Kidney (tissue), 14 donors: Measurements from ENCODE around the gene DBP. TPM values are rescaled to one million over a fixed set of nuclear protein-coding genes. Genes with fewer than 3 reads are reported as not detected.

Experiments
- DNase-seq, 5 donors: peaks; one replicate each; pipeline ENCODE4 v3.0.0-alpha.2; 2013 to 2020
- FAIRE-seq: peaks from 2 replicates; lab custom pipeline; 2012; peaks lifted over from hg19 to GRCh38; lab: Jason Lieb, UNC
- H3K27ac ChIP-seq, 2 donors: one replicate each; pipeline ENCODE4 v1.7.0; 2013; ENCODE audit warnings: low read depth in 2 of 2, low read length in 2 of 2, inconsistent platforms in 1 of 2
- H3K27me3 ChIP-seq: one replicate; pipeline ENCODE4 v1.7.1; 2013; ENCODE audit warnings: low read length, inconsistent platforms; ENCODE audit not compliant: control insufficient read depth, insufficient read depth
- H3K36me3 ChIP-seq, 3 donors: one replicate each; pipeline versions ENCODE4 v1.7.0 to v1.7.1; 2013; ENCODE audit warnings: low read length in 3 of 3, control low read depth in 1 of 3, inconsistent platforms in 1 of 3; ENCODE audit not compliant: insufficient read depth in 3 of 3, control insufficient read depth in 2 of 3
- H3K4me1 ChIP-seq, 3 donors: one replicate each; pipeline versions ENCODE4 v1.7.0 to v1.7.1; 2013; ENCODE audit warnings: low read length in 3 of 3, inconsistent platforms in 1 of 3, low read depth in 1 of 3; ENCODE audit not compliant: control insufficient read depth in 2 of 3, insufficient read depth in 2 of 3
- H3K4me3 ChIP-seq, 3 donors: one replicate each; pipeline versions ENCODE4 v1.7.0 to v1.8.1; 2013; ENCODE audit warnings: low read length in 3 of 3, control low read depth in 1 of 3, inconsistent platforms in 1 of 3
- H3K9ac ChIP-seq, 3 donors: one replicate each; pipeline versions ENCODE4 v1.7.0 to v1.7.1; 2013; ENCODE audit warnings: low read length in 3 of 3, control low read depth in 1 of 3, inconsistent platforms in 1 of 3
- H3K9me3 ChIP-seq, 3 donors: one replicate each; pipeline versions ENCODE4 v1.7.0 to v1.7.1; 2013; ENCODE audit warnings: low read length in 3 of 3, control low read depth in 1 of 3, inconsistent platforms in 1 of 3; ENCODE audit not compliant: control insufficient read depth in 2 of 3, insufficient read depth in 1 of 3
- intact Hi-C: fragments of 100-400 bp; cut with DNase I; formaldehyde crosslinking; loops from one replicate; pipeline ENCODE4 v1.11.1; 2022
- polyA plus RNA-seq: library from polyadenylated mRNA; stranded (reverse); fragments of 350-450 nt; fragmentation: Illumina TruSeq; extraction: RNeasy Lipid Tissue Mini Kit (QIAGEN cat#74804); gene quantifications from one replicate; pipeline ENCODE4 v1.2.3, GENCODE V29; 2014; ENCODE audit warnings: low read depth, low replicate concordance; ENCODE audit not compliant: insufficient read depth
- total RNA-seq: library from RNA; stranded (reverse); fragmentation: NEBNext Ultra II Directional; extraction: Animal tissue kit (Norgen Biotek cat#: 25700); gene quantifications from one replicate; pipeline ENCODE4 v1.2.1, GENCODE V29; 2021
- TF ChIP-seq, protein P1 (sequence below): IDR thresholded peaks from 3 replicates; pipeline ENCODE4 v1.5.1; 2012; ENCODE audit warnings: mild to moderate bottlenecking, moderate library complexity, borderline replicate concordance; ENCODE audit not compliant: insufficient read depth; ENCODE audit errors: extremely low read depth
- donor health status: control.
- donor health status: control.
- donor health status: control.
- donor health status: control.
- donor health status: control.
- donor health status: DM: yes; HTN: yes; CAD: no.
- donor health status: Normal renal cell carcinoma (clear cell type).

Gene DBP
- total and polyA plus RNA-seq, 2 donors from 2014 or later: 14.5 to 20.4 TPM

GRCh38 chr19:48676487-48676886, 39.3 kb upstream of the DBP start:
- Histone ChIP-seq H3K4me3 (no peak overlapping the region), H3K4me1 (peaks cover 0 to 4% (median 2%) of the 10 kb centered on the region in 3 donors), H3K36me3 (no peaks in the 10 kb centered on the region), H3K27me3 (no peaks in the 10 kb centered on the region), H3K9me3 (no peaks in the 10 kb centered on the region), H3K27ac (no peak overlapping the region), H3K9ac (no peak overlapping the region)
- no peak for FAIRE-seq
- TF ChIP-seq, protein P1, sequence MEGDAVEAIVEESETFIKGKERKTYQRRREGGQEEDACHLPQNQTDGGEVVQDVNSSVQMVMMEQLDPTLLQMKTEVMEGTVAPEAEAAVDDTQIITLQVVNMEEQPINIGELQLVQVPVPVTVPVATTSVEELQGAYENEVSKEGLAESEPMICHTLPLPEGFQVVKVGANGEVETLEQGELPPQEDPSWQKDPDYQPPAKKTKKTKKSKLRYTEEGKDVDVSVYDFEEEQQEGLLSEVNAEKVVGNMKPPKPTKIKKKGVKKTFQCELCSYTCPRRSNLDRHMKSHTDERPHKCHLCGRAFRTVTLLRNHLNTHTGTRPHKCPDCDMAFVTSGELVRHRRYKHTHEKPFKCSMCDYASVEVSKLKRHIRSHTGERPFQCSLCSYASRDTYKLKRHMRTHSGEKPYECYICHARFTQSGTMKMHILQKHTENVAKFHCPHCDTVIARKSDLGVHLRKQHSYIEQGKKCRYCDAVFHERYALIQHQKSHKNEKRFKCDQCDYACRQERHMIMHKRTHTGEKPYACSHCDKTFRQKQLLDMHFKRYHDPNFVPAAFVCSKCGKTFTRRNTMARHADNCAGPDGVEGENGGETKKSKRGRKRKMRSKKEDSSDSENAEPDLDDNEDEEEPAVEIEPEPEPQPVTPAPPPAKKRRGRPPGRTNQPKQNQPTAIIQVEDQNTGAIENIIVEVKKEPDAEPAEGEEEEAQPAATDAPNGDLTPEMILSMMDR: no peak
- no peak for DNase-seq
- intact Hi-C loops: no loop called here

DNA sequence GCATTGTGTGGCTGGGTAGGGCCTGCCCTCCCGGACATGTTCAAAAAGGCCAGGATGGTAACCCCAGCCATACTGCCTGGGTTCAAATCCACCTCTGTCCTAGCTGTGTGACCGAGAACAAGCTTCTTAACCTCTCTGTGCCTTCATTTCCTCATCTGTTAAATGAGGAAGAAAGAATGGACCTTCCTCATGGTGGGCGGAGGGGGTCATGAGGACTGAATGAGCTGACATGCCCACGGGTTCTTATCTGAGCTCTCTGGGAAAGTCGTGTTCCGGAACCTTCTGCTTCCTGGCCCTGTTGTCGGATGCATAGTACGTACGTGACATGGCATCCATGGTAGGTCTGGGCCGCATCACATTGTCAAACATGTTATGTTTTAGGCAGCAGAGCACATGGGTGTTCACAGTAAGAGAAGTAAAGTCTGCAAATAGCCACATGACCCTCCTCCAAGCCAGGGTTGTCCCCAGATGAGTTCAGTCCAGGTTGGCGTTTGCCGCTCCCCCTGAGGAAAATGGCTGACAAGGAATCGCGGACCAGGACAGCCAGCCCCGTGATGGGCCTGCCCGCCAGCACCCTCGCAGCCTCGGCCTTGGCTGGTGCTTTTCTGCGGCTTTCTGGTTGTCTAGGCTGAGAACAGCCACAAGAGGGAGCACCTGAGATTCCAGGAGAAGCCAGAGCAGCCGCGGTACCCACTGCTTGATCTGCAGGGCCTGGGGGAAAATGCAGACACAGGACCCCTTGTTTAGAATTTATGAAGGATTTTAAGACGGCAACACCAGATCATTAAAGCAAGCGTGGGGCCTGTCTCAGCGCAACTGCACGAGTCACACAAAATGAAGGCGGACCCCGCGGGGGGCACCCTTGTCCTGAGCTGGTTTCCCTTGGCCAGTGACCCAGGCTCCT, 38.0 kb upstream of the DBP start:
- Histone ChIP-seq H3K27me3 (no peaks in the 10 kb centered on the region), H3K4me1 (peaks cover 0 to 4% (median 0%) of the 10 kb centered on the region in 3 donors), H3K27ac (peak overlapping the region in 1 of 2 donors; percentile 5), H3K4me3 (no peak overlapping the region), H3K36me3 (no peaks in the 10 kb centered on the region), H3K9me3 (no peaks in the 10 kb centered on the region), H3K9ac (peak overlapping the region in 1 of 3 donors; percentile 38)
- intact Hi-C loops: no loop called here
- DNase-seq (peak; percentile 86 to 94 (median 91)), FAIRE-seq (no peak)
- TF ChIP-seq, protein P1: peak; percentile 84

GRCh38 chr19:48674216-48674809, 37.1 kb upstream of the DBP start:
- intact Hi-C loops: no loop called here
- Histone ChIP-seq H3K27ac (peak overlapping the region in 1 of 2 donors; percentile 5), H3K27me3 (no peaks in the 10 kb centered on the region), H3K4me1 (peaks cover 0 to 4% (median 0%) of the 10 kb centered on the region in 3 donors), H3K9me3 (no peaks in the 10 kb centered on the region), H3K9ac (no peak overlapping the region), H3K4me3 (no peak overlapping the region), H3K36me3 (no peaks in the 10 kb centered on the region)
- TF ChIP-seq, protein P1: no peak
- no peak for FAIRE-seq
- no peak for DNase-seq
